ENCODE results near the gene GJA3. TPM values are rescaled to one million over a fixed set of nuclear protein-coding genes. Genes with fewer than 3 reads are reported as not detected.
A peak's percentile ranks its signal among the peaks of the same experiment; 100 is the strongest.

Gene GJA3
- total and polyA plus RNA-seq, 2 donors (not counting 3 experiments of a cell fraction or from before 2014, with no cell fraction given), result not detected

DNA sequence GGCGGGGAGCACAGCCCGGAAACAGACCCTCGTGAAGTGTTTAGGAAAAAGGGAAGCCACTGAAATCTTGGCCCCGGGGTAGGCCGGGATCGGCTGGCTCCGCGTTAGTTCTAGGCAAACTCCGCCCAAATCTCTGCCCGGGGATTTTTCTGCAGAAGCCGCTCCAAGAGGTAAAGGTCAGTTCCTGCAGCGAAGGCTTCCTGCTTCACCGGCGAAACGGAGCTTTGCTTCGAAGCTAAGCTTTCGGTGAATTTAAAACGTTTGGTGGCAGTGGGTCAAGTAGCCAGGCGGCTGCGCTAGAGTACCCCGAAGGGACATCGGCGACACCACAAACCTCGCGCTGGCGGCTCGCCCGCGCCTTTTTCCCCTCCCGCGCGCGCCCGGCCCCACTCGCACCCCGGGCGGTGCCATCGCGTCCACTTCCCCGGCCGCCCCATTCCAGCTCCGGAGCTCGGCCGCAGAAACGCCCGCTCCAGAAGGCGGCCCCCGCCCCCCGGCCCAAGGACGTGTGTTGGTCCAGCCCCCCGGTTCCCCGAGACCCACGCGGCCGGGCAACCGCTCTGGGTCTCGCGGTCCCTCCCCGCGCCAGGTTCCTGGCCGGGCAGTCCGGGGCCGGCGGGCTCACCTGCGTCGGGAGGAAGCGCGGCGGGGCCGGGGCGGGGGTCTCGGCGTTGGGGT is 31.4 kb upstream of the GJA3 start:
- intact Hi-C loops (cut with micrococcal nuclease) (no loop called here), dilution Hi-C loops (cut with MboI; ENCODE audit: extremely low pct_ligation_motif_present, low sequenced_read_pairs) (no loop called here)
- ChIA-PET CTCF (no interaction called here), POLR2A (no interaction called here)
- Histone ChIP-seq H3K4me3 (replicated peaks in 1 of 3; ENCODE audit: insufficient read depth in 1 of 3, low read depth in 1 of 3, low read length in 3 of 3) (peak overlapping the region in 1 of 3 experiments; percentile 31), H2AFZ (ENCODE audit: low read depth, low read length) (peak overlapping the region; percentile 20), H3K4me2 (ENCODE audit: insufficient read depth, low read length) (peak overlapping the region; percentile 33), H3K27me3 (ENCODE audit: control insufficient read depth in 2 of 2, insufficient read depth in 2 of 2, low read length in 2 of 2) (peaks cover 64 to 78% of the 10 kb centered on the region in 2 experiments), H3K36me3 (ENCODE audit: control insufficient read depth in 2 of 2, extremely low read depth in 1 of 2, insufficient read depth in 2 of 2, low read length in 2 of 2) (no peaks in the 10 kb centered on the region), H3K79me2 (ENCODE audit: control insufficient read depth, insufficient read depth, low read length) (no peaks in the 10 kb centered on the region), H4K20me1 (replicated peaks; ENCODE audit: control insufficient read depth, extremely low read depth, insufficient read depth, low read length) (no peaks in the 10 kb centered on the region), H3K4me1 (ENCODE audit: control insufficient read depth, extremely low read depth, insufficient read depth, low read length) (no peaks in the 10 kb centered on the region), H3K9me3 (replicated peaks; ENCODE audit: control insufficient read depth, insufficient read depth, low read length) (no peaks in the 10 kb centered on the region), H3K9me1 (replicated peaks; ENCODE audit: control insufficient read depth, extremely low read depth, insufficient read depth, low read length) (no peaks in the 10 kb centered on the region), H3K9ac (replicated peaks; ENCODE audit: extremely low read depth, insufficient read depth, low read length) (no peak overlapping the region), H3K27ac (ENCODE audit: insufficient read depth, low read depth, low read length) (no peak overlapping the region)
- peak; percentile 96 for TF ChIP-seq EZH2 (IDR thresholded peaks at IDR 0.05; ENCODE audit: borderline replicate concordance, low read depth, low read length, severe bottlenecking)
- TF ChIP-seq JUN (IDR thresholded peaks at IDR 0.05; ENCODE audit: borderline replicate concordance, insufficient read depth, insufficient read length, low read depth), result no peak
- no peak for TF ChIP-seq POLR2AphosphoS5 (IDR thresholded peaks at IDR 0.05; ENCODE audit: insufficient read depth, low read depth, low read length)
- FAIRE-seq, result no peak
- BruUV-seq (replicated peaks), result no TSS peak
- DNase-seq (ENCODE audit: low read depth, low spot score), result no peak

DNA sequence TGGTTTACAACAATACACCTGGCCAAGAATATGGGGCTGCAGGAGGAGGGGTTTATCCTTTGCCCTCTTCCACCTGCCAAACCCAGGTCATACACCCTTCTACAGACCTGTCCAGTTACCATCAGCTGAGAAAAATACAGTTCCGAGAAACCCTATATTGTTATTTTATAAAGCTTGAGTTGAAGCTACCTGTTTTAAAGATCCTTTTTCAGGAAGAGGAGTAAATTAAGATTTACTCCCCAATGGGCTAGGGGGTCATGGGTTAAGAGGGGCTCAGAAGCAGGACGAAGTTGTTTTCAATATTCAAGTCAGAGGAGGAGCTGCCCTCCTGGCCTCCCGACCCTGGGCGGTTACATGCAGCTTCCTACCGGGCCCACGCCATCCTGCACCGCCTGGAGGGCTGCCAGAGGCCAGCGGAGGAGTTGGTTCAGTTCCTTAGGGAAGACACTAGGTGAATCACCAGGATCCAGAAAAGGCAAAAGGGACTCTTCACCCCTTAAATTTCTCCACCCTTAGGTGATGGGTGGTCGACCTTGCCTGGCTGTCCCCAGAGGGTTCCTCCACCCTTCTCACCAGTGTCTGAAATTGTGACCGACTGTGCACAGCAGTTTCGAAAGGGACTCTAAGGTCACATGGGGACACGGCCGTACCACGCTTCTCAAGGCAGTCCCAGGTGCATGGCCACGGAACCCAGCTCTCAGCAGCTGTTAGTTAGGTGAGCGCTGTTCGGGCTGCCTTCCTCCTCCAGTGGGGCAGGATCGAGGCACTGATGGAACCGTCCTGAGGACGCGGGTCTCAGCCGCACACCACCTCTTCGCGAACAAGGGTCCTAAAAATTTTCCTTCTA is 30.7 kb upstream of the GJA3 start:
- Histone ChIP-seq H3K4me1 (ENCODE audit: control insufficient read depth, extremely low read depth, insufficient read depth, low read length) (no peaks in the 10 kb centered on the region), H3K9me3 (replicated peaks; ENCODE audit: control insufficient read depth, insufficient read depth, low read length) (no peaks in the 10 kb centered on the region), H3K27ac (ENCODE audit: insufficient read depth, low read depth, low read length) (no peak overlapping the region), H3K4me2 (ENCODE audit: insufficient read depth, low read length) (peak overlapping the region; percentile 33), H4K20me1 (replicated peaks; ENCODE audit: control insufficient read depth, extremely low read depth, insufficient read depth, low read length) (no peaks in the 10 kb centered on the region), H2AFZ (ENCODE audit: low read depth, low read length) (no peak overlapping the region), H3K36me3 (ENCODE audit: control insufficient read depth in 2 of 2, extremely low read depth in 1 of 2, insufficient read depth in 2 of 2, low read length in 2 of 2) (no peaks in the 10 kb centered on the region), H3K9me1 (replicated peaks; ENCODE audit: control insufficient read depth, extremely low read depth, insufficient read depth, low read length) (no peaks in the 10 kb centered on the region), H3K9ac (replicated peaks; ENCODE audit: extremely low read depth, insufficient read depth, low read length) (no peak overlapping the region), H3K27me3 (ENCODE audit: control insufficient read depth in 2 of 2, insufficient read depth in 2 of 2, low read length in 2 of 2) (peaks cover 64 to 76% of the 10 kb centered on the region in 2 experiments), H3K79me2 (ENCODE audit: control insufficient read depth, insufficient read depth, low read length) (no peaks in the 10 kb centered on the region), H3K4me3 (replicated peaks in 1 of 3; ENCODE audit: insufficient read depth in 1 of 3, low read depth in 1 of 3, low read length in 3 of 3) (no peak overlapping the region)
- CTCF ChIA-PET, result interaction anchor here (0.6 to 1.6 kb wide), 2 partner anchors 9 to 734 kb away, joined by 3 to 4 read pairs; no protein-coding TSS in a partner anchor
- FAIRE-seq (no peak), DNase-seq (ENCODE audit: low read depth, low spot score) (no peak)
- POLR2A ChIA-PET, result no interaction called here
- BruUV-seq (replicated peaks), result no TSS peak
- intact Hi-C loops (cut with micrococcal nuclease), result no loop called here
- TF ChIP-seq POLR2A (IDR thresholded peaks at IDR 0.05; ENCODE audit: low read depth, low read length), result no peak
- no peak for TF ChIP-seq EZH2 (IDR thresholded peaks at IDR 0.05; ENCODE audit: borderline replicate concordance, low read depth, low read length, severe bottlenecking)
- TF ChIP-seq CTCF (IDR thresholded peaks at IDR 0.05; ENCODE audit: extremely low read depth in 1 of 2, insufficient read depth in 1 of 2, low read depth in 1 of 2, low read length in 2 of 2), result no peak
- TF ChIP-seq MAX (IDR thresholded peaks at IDR 0.05; ENCODE audit: insufficient read depth, insufficient read length), result no peak
- TF ChIP-seq POLR2AphosphoS5 (IDR thresholded peaks at IDR 0.05; ENCODE audit: insufficient read depth, low read depth, low read length), result no peak
- no peak for TF ChIP-seq JUN (IDR thresholded peaks at IDR 0.05; ENCODE audit: borderline replicate concordance, insufficient read depth, insufficient read length, low read depth)
- TF ChIP-seq FOS (IDR thresholded peaks at IDR 0.05; ENCODE audit: borderline replicate concordance, insufficient read depth, low read length), result no peak
- no peak for TF ChIP-seq MYC (IDR thresholded peaks at IDR 0.05; ENCODE audit: low read depth, low read length)
- no peak for TF ChIP-seq GATA2 (IDR thresholded peaks at IDR 0.05; ENCODE audit: insufficient read depth, insufficient read length, low read depth, low read length)
- dilution Hi-C loops (cut with MboI; ENCODE audit: extremely low pct_ligation_motif_present, low sequenced_read_pairs), result no loop called here

All from endothelial cell of umbilical vein (primary cell).